Fibroblast of lung (primary cell): ENCODE results near the gene FAM47E. TPM values are rescaled to one million over a fixed set of nuclear protein-coding genes. Genes with fewer than 3 reads are reported as not detected.

Experiments
- DNase-seq, 2 donors: peaks; one replicate each; pipeline versions ENCODE4 v3.0.0 to v3.0.0-alpha.2; 2010; ENCODE audit warnings: low read depth in 2 of 2
- H2AFZ ChIP-seq: 2 replicates; pipeline ENCODE4 v1.5.1; 2012; ENCODE audit warnings: low read length, control low read depth, inconsistent platforms
- H3K27ac ChIP-seq: 2 replicates; pipeline ENCODE4 v1.5.1; 2011; ENCODE audit warnings: low read length, control low read depth; ENCODE audit not compliant: insufficient read depth
- H3K27me3 ChIP-seq: 2 replicates; pipeline ENCODE4 v1.5.1; 2011; ENCODE audit warnings: mild to moderate bottlenecking, low read length; ENCODE audit not compliant: control insufficient read depth, insufficient read depth
- H3K36me3 ChIP-seq: 2 replicates; pipeline ENCODE4 v1.5.1; 2011; ENCODE audit warnings: low read length; ENCODE audit not compliant: control insufficient read depth, insufficient read depth
- H3K4me1 ChIP-seq: 2 replicates; pipeline ENCODE4 v1.5.1; 2011; ENCODE audit warnings: low read length; ENCODE audit not compliant: control insufficient read depth, insufficient read depth; ENCODE audit errors: extremely low read depth
- H3K4me2 ChIP-seq: 2 replicates; pipeline ENCODE4 v1.5.1; 2011; ENCODE audit warnings: low read length, control low read depth; ENCODE audit not compliant: insufficient read depth; ENCODE audit errors: extremely low read depth
- H3K4me3 ChIP-seq, 4 experiments: fragments of 200-600 bp in 1 of 4; sonication (generic) in 1 of 4; replicated peaks in 1 of 4; 2 replicates each; pipeline ENCODE4 v1.5.1; 2011 to 2016; ENCODE audit warnings: low read length in 4 of 4, low read depth in 3 of 4, mild to moderate bottlenecking in 3 of 4, control low read depth in 2 of 4, inconsistent platforms in 1 of 4, mixed read lengths in 1 of 4; ENCODE audit not compliant: insufficient read depth in 1 of 4; ENCODE audit errors: control extremely low read depth in 1 of 4
- H3K79me2 ChIP-seq: 2 replicates; pipeline ENCODE4 v1.5.1; 2012; ENCODE audit warnings: mild to moderate bottlenecking, low read length, inconsistent platforms; ENCODE audit not compliant: control insufficient read depth, insufficient read depth
- H3K9ac ChIP-seq: 2 replicates; pipeline ENCODE4 v1.5.1; 2011; ENCODE audit warnings: mild to moderate bottlenecking, low read length, control low read depth; ENCODE audit not compliant: insufficient read depth
- H3K9me3 ChIP-seq: 2 replicates; pipeline ENCODE4 v1.5.1; 2012; ENCODE audit warnings: low read depth, low read length; ENCODE audit not compliant: control insufficient read depth, insufficient read depth
- H4K20me1 ChIP-seq: 2 replicates; pipeline ENCODE4 v1.5.1; 2011; ENCODE audit warnings: low read length; ENCODE audit not compliant: control insufficient read depth, insufficient read depth; ENCODE audit errors: extremely low read depth
- EZH2 ChIP-seq: IDR thresholded peaks from 2 replicates; pipeline ENCODE4 v1.5.1; 2012; ENCODE audit warnings: low read length, control low read depth, mild to moderate bottlenecking; ENCODE audit errors: missing control alignments
- polyA plus RNA-seq, 2 donors: library from polyadenylated mRNA; depleted of rRNA in 1 of 2; stranded (reverse) in 1 of 2; unstranded in 1 of 2; fragments of >200 nt; gene quantifications; 2 replicates each; pipeline ENCODE4 v1.2.1, GENCODE V29; 2011 to 2012; ENCODE audit warnings: missing spikeins in 1 of 2
- total RNA-seq: library from RNA; depleted of rRNA; stranded (reverse); fragments of >200 nt; gene quantifications from 2 replicates; pipeline ENCODE4 v1.2.1, GENCODE V29; 2014
- TF ChIP-seq, protein P1 (sequence below), 2 donors: IDR thresholded peaks in 1 of 2; conservative IDR thresholded peaks in 1 of 2; 1 replicate in 1 of 2; 2 replicates in 1 of 2; pipeline ENCODE4 v1.5.1; 2011 to 2012; ENCODE audit warnings: low read length in 2 of 2, control low read depth in 1 of 2, inconsistent platforms in 1 of 2, low read depth in 1 of 2, mild to moderate bottlenecking in 1 of 2

The FAM47E gene
- total and polyA plus RNA-seq, 2 donors (not counting 1 experiment from before 2014, with no cell fraction given): 0.12 to 0.99 TPM

DNA sequence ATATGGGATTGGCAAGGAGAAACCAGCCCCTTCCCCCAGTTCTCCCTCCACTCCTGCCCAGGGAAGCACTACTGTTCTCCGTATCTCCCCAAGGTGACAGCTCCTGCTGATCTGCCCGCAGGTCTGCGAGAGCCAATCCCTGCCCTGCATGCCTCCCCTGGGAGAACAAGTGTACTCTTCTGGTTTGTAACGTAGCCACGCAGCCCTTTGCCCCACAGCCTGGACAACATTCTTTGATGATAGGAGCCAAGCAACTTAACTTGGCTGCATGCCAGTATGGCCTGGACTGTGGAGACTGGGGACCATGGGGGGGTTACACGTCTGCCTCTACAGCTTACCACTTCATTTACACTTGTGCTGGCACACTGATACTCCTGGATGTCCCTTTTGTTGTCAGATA, 57.0 kb downstream of the FAM47E start:
- peaks cover 10% of the 10 kb centered on the region for H3K4me1 ChIP-seq
- TF ChIP-seq EZH2: no peak
- TF ChIP-seq, protein P1, sequence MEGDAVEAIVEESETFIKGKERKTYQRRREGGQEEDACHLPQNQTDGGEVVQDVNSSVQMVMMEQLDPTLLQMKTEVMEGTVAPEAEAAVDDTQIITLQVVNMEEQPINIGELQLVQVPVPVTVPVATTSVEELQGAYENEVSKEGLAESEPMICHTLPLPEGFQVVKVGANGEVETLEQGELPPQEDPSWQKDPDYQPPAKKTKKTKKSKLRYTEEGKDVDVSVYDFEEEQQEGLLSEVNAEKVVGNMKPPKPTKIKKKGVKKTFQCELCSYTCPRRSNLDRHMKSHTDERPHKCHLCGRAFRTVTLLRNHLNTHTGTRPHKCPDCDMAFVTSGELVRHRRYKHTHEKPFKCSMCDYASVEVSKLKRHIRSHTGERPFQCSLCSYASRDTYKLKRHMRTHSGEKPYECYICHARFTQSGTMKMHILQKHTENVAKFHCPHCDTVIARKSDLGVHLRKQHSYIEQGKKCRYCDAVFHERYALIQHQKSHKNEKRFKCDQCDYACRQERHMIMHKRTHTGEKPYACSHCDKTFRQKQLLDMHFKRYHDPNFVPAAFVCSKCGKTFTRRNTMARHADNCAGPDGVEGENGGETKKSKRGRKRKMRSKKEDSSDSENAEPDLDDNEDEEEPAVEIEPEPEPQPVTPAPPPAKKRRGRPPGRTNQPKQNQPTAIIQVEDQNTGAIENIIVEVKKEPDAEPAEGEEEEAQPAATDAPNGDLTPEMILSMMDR (conservative IDR thresholded peaks at IDR 0.05 in 1 of 2, IDR thresholded peaks at IDR 0.05 in 1 of 2; ENCODE audit: low read depth in 1 of 2, low read length in 2 of 2): no peak
- DNase-seq: no peak
- H3K9me3 ChIP-seq: no peaks in the 10 kb centered on the region
- H3K9ac ChIP-seq: no peak overlapping the region
- no peak overlapping the region for H3K27ac ChIP-seq
- H3K4me3 ChIP-seq: no peak overlapping the region
- H3K36me3 ChIP-seq: peaks cover 1% of the 10 kb centered on the region
- H2AFZ ChIP-seq: no peak overlapping the region
- no peak overlapping the region for H3K4me2 ChIP-seq
- H3K79me2 ChIP-seq: peaks cover 11% of the 10 kb centered on the region
- no peaks in the 10 kb centered on the region for H3K27me3 ChIP-seq
- H4K20me1 ChIP-seq: no peaks in the 10 kb centered on the region

DNA sequence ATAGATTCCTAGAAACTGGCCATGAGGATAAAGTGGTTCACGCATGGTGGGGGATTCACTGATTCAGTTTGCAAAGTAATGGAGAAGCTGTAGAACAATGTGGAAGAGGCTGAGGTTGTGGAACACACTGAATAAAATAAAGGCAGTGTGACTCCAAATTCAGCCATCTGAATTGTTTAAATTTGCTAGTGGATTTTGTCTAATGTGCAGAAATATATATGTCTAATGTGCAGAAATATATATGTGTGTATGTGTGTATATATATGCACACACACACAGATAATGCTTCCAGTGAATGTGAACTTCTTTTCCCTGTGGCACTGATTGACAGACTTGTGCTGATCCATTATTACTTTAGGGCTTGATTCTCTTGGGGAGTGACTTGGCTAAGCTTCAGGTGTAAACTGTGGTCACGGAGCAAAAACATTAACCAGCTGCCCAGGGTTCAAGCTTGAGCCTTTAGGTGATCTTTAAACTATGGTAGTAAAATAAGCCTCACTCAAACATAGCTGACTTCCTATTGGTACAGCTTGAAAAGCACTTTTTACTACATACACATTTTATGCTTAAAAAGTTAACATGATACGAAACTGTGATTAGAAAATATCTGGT, 58.5 kb downstream of the FAM47E start:
- H3K4me1 ChIP-seq: peaks cover 10% of the 10 kb centered on the region
- H3K27me3 ChIP-seq: no peaks in the 10 kb centered on the region
- H3K4me3 ChIP-seq: no peak overlapping the region
- no peak for DNase-seq
- no peak overlapping the region for H3K4me2 ChIP-seq
- H2AFZ ChIP-seq: no peak overlapping the region
- H3K9ac ChIP-seq: no peak overlapping the region
- H3K9me3 ChIP-seq: no peaks in the 10 kb centered on the region
- no peak overlapping the region for H3K27ac ChIP-seq
- H3K79me2 ChIP-seq: peaks cover 11% of the 10 kb centered on the region
- no peaks in the 10 kb centered on the region for H4K20me1 ChIP-seq
- peaks cover 1% of the 10 kb centered on the region for H3K36me3 ChIP-seq
- TF ChIP-seq EZH2: no peak
- TF ChIP-seq, protein P1 (conservative IDR thresholded peaks at IDR 0.05 in 1 of 2, IDR thresholded peaks at IDR 0.05 in 1 of 2; ENCODE audit: low read depth in 1 of 2, low read length in 2 of 2): no peak

DNA sequence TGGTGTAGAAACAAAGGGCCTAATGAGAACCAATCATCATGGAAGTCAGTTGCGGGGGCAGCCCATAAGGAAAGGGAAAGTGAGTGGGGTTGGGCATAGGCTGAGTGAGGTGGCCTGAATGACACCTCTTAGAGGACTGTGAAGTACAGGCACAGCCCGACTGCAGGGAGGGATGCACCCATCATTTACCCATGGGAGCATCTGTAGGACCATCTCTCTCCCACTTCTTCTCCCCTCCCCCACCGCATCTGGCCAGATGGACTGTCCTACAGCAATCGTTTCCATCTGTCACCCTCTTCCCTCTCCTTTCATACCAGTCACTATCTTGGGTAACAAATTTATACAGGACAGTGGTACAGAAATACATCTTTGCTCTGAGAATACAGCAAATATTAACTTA, 59.2 kb downstream of the FAM47E start:
- H3K27ac ChIP-seq: no peak overlapping the region
- TF ChIP-seq, protein P1 (conservative IDR thresholded peaks at IDR 0.05 in 1 of 2, IDR thresholded peaks at IDR 0.05 in 1 of 2; ENCODE audit: low read depth in 1 of 2, low read length in 2 of 2): no peak
- TF ChIP-seq EZH2: no peak
- DNase-seq: no peak
- no peaks in the 10 kb centered on the region for H3K9me3 ChIP-seq
- no peak overlapping the region for H3K4me3 ChIP-seq
- H3K79me2 ChIP-seq: peaks cover 11% of the 10 kb centered on the region
- no peak overlapping the region for H3K4me2 ChIP-seq
- H3K27me3 ChIP-seq: no peaks in the 10 kb centered on the region
- H4K20me1 ChIP-seq: no peaks in the 10 kb centered on the region
- H3K9ac ChIP-seq: no peak overlapping the region
- peaks cover 1% of the 10 kb centered on the region for H3K36me3 ChIP-seq
- H2AFZ ChIP-seq: no peak overlapping the region
- peaks cover 6% of the 10 kb centered on the region for H3K4me1 ChIP-seq
